Measurements from ENCODE around the gene SPATA25. TPM values are rescaled to one million over a fixed set of nuclear protein-coding genes. Genes with fewer than 3 reads are reported as not detected.

The SPATA25 gene
- total RNA-seq, 4 donors from 2014 or later = 5.8 to 35.2 (median 19.5) TPM

DNA sequence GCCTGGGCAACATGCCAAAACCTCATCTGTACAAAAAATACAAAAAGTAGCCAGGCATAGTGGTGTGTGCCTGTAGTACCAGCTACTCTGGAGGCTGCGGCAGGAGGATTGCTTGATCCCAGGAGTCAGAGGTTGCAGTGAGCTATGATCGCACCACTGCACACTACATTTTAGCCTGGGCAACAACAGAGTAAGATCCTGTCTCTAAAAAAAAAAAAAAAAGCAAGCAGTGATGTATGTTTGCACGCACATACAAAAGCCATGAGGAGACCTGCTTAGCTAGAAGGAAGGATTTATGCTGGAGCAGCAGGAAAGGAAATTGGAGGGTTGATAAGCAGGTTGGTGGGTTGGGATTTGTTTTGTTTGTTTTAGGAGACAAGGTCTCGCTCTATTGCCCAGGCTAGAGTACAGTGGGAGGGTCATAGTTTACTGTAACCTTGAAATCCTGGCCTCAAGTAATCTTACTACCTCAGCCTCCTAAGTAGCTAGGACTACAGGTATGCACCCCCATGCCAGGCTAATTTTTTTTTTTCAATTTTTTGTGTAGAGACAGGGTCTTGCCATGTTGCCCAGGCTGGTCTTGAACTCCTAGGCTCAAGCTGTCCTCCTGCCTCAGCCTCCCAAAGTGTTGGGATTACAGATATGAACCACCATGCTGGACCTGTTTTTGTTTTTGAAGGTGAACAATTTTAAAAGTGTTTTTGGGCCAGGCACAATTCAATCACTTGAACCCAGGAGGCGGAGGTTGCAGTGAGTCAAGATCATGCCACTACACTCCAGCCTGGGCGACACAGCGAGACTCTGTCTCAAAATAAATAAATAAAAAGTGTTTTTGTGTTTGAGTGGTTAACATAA, 26.0 kb downstream of the SPATA25 start:
- no peak for DNase-seq
- H3K9me3 ChIP-seq = no peaks in the 10 kb centered on the region
- no peak overlapping the region for H3K4me3 ChIP-seq

DNA sequence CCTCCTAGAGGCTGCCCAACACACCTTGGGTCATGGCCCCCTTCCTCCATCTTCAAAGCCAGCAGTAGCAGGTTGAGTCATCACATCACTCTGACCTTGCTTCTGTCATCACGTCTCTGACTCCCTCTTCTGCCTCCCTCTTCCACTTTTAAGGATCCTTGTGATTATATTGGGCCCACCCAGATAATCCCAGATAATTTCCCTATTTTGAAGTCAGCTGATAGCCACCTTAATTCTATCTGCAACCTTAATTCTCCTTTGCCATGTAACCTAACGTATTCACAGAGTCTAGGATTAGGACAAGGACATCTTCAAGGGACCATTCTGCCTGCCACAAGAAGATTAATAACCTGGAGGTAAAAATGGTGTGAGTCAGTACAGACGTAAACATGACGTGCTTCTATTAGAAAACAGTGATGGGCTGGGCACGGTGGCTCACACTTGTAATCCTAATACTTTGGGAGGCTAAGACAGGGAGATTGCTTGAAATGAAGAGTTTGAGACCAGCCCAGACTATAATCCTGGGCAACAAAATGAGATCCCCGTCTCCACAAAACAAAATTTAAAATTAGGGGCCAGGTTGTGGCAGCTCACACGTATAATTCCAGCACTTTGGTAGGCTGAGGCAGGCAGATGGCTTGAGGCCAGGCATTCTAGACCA, 26.7 kb downstream of the SPATA25 start:
- peaks cover 0 to 55% (median 10%) of the 10 kb centered on the region in 4 donors for H3K4me1 ChIP-seq
- H3K4me3 ChIP-seq = no peak overlapping the region
- H3K9me3 ChIP-seq = no peaks in the 10 kb centered on the region
- no peaks in the 10 kb centered on the region for H3K27me3 ChIP-seq
- H3K36me3 ChIP-seq = no peaks in the 10 kb centered on the region
- no peak for TF ChIP-seq POLR2A (IDR thresholded peaks at IDR 0.05)
- TF ChIP-seq, protein P1, sequence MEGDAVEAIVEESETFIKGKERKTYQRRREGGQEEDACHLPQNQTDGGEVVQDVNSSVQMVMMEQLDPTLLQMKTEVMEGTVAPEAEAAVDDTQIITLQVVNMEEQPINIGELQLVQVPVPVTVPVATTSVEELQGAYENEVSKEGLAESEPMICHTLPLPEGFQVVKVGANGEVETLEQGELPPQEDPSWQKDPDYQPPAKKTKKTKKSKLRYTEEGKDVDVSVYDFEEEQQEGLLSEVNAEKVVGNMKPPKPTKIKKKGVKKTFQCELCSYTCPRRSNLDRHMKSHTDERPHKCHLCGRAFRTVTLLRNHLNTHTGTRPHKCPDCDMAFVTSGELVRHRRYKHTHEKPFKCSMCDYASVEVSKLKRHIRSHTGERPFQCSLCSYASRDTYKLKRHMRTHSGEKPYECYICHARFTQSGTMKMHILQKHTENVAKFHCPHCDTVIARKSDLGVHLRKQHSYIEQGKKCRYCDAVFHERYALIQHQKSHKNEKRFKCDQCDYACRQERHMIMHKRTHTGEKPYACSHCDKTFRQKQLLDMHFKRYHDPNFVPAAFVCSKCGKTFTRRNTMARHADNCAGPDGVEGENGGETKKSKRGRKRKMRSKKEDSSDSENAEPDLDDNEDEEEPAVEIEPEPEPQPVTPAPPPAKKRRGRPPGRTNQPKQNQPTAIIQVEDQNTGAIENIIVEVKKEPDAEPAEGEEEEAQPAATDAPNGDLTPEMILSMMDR (IDR thresholded peaks at IDR 0.05) = no peak
- no peak for DNase-seq
- H3K27ac ChIP-seq = no peak overlapping the region

More for the DNA sequence above, 26.0 kb downstream of the SPATA25 start:
- H3K27me3 ChIP-seq = no peaks in the 10 kb centered on the region
- TF ChIP-seq POLR2A (IDR thresholded peaks at IDR 0.05) = no peak
- TF ChIP-seq, protein P1 (IDR thresholded peaks at IDR 0.05) = no peak
- H3K36me3 ChIP-seq = no peaks in the 10 kb centered on the region
- H3K27ac ChIP-seq = no peak overlapping the region
- H3K4me1 ChIP-seq = peaks cover 0 to 53% (median 5%) of the 10 kb centered on the region in 4 donors

DNA sequence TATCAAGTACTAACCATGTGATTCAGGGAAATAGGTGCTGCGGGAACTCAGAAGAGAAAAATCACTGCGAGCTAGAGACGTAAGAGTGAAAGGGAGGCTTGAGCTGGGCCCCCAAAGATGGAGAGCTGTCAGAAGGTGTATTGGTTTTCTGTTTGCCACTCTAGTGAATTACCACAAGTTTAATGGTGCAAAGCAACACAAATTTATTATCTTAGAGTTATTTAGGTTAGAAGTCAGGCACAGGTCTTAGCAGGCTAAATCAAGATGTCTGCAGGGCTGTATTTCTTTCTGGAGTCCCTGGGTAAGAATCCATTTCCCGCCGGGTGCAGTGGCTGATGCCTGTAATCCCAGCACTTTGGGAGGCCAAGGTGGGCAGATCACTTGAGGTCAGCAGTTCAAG, 27.5 kb downstream of the SPATA25 start:
- no peaks in the 10 kb centered on the region for H3K27me3 ChIP-seq
- no peaks in the 10 kb centered on the region for H3K36me3 ChIP-seq
- H3K27ac ChIP-seq = no peak overlapping the region
- peaks cover 0 to 62% (median 12%) of the 10 kb centered on the region in 4 donors for H3K4me1 ChIP-seq
- no peak overlapping the region for H3K4me3 ChIP-seq
- no peak for DNase-seq
- TF ChIP-seq, protein P1 (IDR thresholded peaks at IDR 0.05) = no peak
- no peak for TF ChIP-seq POLR2A (IDR thresholded peaks at IDR 0.05)
- H3K9me3 ChIP-seq = no peaks in the 10 kb centered on the region

DNA sequence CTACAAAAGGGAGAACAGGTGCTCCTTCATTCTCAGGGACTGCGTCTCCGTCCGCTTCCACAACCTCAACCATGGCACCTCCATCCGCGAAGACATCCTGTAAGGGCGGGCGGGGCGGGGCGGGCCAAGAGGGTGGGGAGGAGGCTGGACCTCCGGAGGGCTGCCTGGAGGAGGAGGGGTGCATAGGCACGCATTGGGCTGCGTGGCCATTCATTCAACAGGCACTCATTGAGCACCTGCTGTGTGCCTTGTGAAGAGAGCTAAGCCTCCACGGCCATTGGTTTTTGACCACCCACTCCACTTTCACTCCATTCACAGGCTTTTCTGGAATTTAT, 29.6 kb downstream of the SPATA25 start:
- TF ChIP-seq POLR2A (IDR thresholded peaks at IDR 0.05) = no peak
- TF ChIP-seq, protein P1 (IDR thresholded peaks at IDR 0.05) = no peak
- peaks cover 0 to 56% (median 12%) of the 10 kb centered on the region in 4 donors for H3K4me1 ChIP-seq

DNA sequence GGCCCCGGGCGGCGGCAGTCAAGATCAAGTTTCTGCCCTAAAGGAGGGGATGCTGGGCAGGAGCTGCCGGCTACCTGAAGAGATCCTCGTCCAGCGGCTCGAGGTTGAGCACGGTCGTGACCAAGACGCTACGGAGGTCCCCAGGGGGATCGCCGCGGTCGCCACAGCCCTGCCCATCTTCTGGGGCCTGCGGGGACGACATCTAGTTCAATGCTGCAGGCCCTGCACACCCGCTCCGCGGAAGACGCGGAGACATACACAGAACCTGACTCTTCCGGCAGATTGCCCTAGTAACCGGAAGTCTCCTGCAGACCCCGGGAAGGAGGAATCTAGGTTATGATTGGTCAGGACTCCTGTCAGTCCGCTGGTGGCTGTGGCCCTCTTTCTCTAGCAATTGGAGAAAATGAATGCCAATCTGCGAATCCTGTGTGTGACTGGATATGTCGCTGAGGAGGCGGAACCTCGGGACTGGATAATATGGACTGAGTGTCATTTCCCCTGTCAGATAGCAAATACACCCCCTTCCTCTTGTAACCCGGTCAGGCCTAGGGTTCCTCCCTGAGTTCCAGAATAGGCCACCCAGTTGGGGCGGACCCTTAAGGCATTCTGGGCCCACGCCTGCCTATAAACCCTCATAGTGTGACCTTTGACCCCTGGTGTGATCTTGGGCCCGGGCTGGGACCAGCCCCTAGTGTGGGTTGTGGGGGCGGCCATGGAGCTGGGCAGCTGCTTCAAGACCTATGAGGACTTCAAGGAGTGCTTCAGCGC, 30.1 kb downstream of the SPATA25 start, which contains the start of the genes ACOT8 and ZSWIM3:
Gene ACOT8, minus strand, starts transcription at position 279 of the 768 bp plus-strand sequence. Its CDS starts 77 bp downstream, at position 202.
Gene ZSWIM3, plus strand, starts transcription at position 501 of the 768 bp plus-strand sequence. Its CDS starts 212 bp downstream, at position 713.
- Histone ChIP-seq H3K27ac (peak within 1 kb of the TSS; percentile 83 to 92 (median 89)), H3K4me1 (peaks cover 0 to 51% (median 12%) of the 10 kb centered on the region in 4 donors), H3K27me3 (no peaks in the 10 kb centered on the region), H3K4me3 (peak within 1 kb of the TSS; percentile 82 to 97 (median 94)), H3K36me3 (peaks cover 0 to 18% (median 0%) of the 10 kb centered on the region in 3 donors), H3K9me3 (no peaks in the 10 kb centered on the region)
- DNase-seq = peak; percentile 83 to 98 (median 96)
- peak; percentile 56 to 86 for TF ChIP-seq POLR2A (IDR thresholded peaks at IDR 0.05)
- TF ChIP-seq, protein P1 (IDR thresholded peaks at IDR 0.05) = no peak

More for the DNA sequence above, 29.6 kb downstream of the SPATA25 start:
- no peak for DNase-seq
- peaks cover 0 to 13% (median 0%) of the 10 kb centered on the region in 3 donors for H3K36me3 ChIP-seq
- H3K9me3 ChIP-seq = no peaks in the 10 kb centered on the region
- peak overlapping the region; percentile 82 to 97 (median 94) for H3K4me3 ChIP-seq
- no peaks in the 10 kb centered on the region for H3K27me3 ChIP-seq
- peak overlapping the region; percentile 83 to 92 (median 89) for H3K27ac ChIP-seq
